GM23338 (cell line): ENCODE data around the gene MED14. TPM values are rescaled to one million over a fixed set of nuclear protein-coding genes. Genes with fewer than 3 reads are reported as not detected.

Experiments
- ATAC-seq: fragments of 200-7000 bp; cut with Tn5 transposase; 3 replicates; pipeline ENCODE4 v1.9.1; 2020
- DNase-seq: peaks from one replicate; pipeline ENCODE4 v3.0.0-alpha.2; 2015; ENCODE audit warnings: low spot score
- H2AFZ ChIP-seq: fragments of 200-600 bp; sonication (generic); 2 replicates; pipeline ENCODE4 v1.8.0; 2016; ENCODE audit warnings: antibody characterized with exemption, mild to moderate bottlenecking, moderate library complexity
- H3F3A ChIP-seq: fragments of 200-600 bp; sonication (generic); replicated peaks from 2 replicates; pipeline ENCODE4 v1.8.0; 2017; ENCODE audit warnings: antibody characterized with exemption, mixed run types, low read depth
- H3K27ac ChIP-seq: fragments of 200-600 bp; sonication (generic); 2 replicates; pipeline ENCODE4 v1.6.1; 2016; ENCODE audit warnings: low read depth
- H3K27me3 ChIP-seq: fragments of 200-600 bp; sonication (generic); 2 replicates; pipeline ENCODE4 v1.8.0; 2016; ENCODE audit warnings: mild to moderate bottlenecking, mixed run types, moderate library complexity; ENCODE audit not compliant: insufficient read depth
- H3K36me3 ChIP-seq: fragments of 200-600 bp; sonication (generic); 2 replicates; pipeline ENCODE4 v1.8.0; 2016; ENCODE audit warnings: mild to moderate bottlenecking; ENCODE audit not compliant: insufficient read depth
- H3K4me1 ChIP-seq: fragments of 200-600 bp; sonication (generic); 2 replicates; pipeline ENCODE4 v1.8.0; 2016; ENCODE audit warnings: mild to moderate bottlenecking, moderate library complexity; ENCODE audit not compliant: insufficient read depth
- H3K4me2 ChIP-seq: fragments of 200-600 bp; sonication (generic); 2 replicates; pipeline ENCODE4 v1.7.1; 2017; ENCODE audit warnings: mixed run types
- H3K4me3 ChIP-seq: fragments of 200-600 bp; sonication (generic); 2 replicates; pipeline ENCODE4 v1.6.1; 2016; ENCODE audit warnings: mixed run types
- H3K79me2 ChIP-seq: fragments of 200-600 bp; sonication (generic); replicated peaks from 2 replicates; pipeline ENCODE4 v1.8.0; 2017; ENCODE audit warnings: mild to moderate bottlenecking; ENCODE audit not compliant: insufficient read depth
- H3K9me2 ChIP-seq: fragments of 200-600 bp; sonication (generic); 2 replicates; pipeline ENCODE4 v1.8.0; 2017; ENCODE audit not compliant: insufficient read depth
- H4K20me1 ChIP-seq: fragments of 200-600 bp; sonication (generic); replicated peaks from 2 replicates; pipeline ENCODE4 v1.8.0; 2017; ENCODE audit warnings: mild to moderate bottlenecking; ENCODE audit not compliant: insufficient read depth
- H3K27ac Mint-ChIP-seq: 2 replicates; pipeline ENCODE4 v1.8.0; 2020; ENCODE audit warnings: inconsistent platforms, mild to moderate bottlenecking, moderate library complexity, mixed read lengths
- H3K27me3 Mint-ChIP-seq: 3 replicates; pipeline ENCODE4 v1.8.0; 2022; ENCODE audit warnings: low read depth, mild to moderate bottlenecking, moderate library complexity, mixed read lengths, inconsistent platforms; ENCODE audit not compliant: insufficient read depth, poor library complexity
- H3K36me3 Mint-ChIP-seq: 3 replicates; pipeline ENCODE4 v1.8.0; 2021; ENCODE audit warnings: low read depth, mild to moderate bottlenecking, inconsistent platforms, moderate library complexity, mixed read lengths
- H3K4me1 Mint-ChIP-seq: 3 replicates; pipeline ENCODE4 v1.8.0; 2020; ENCODE audit warnings: mild to moderate bottlenecking, inconsistent platforms, mixed read lengths
- H3K4me3 Mint-ChIP-seq: 3 replicates; pipeline ENCODE4 v1.8.0; 2021; ENCODE audit warnings: moderate library complexity, mild to moderate bottlenecking, inconsistent platforms, mixed read lengths
- H3K9me3 Mint-ChIP-seq: 3 replicates; pipeline ENCODE4 v1.8.0; 2020; ENCODE audit warnings: moderate library complexity, mild to moderate bottlenecking, inconsistent platforms, mixed read lengths
- CREB1 ChIP-seq: fragments of 250-450 bp; sonication (Bioruptor Pico); IDR thresholded peaks from 2 replicates; pipeline ENCODE4 v1.5.0; 2020; ENCODE audit warnings: low read depth, mild to moderate bottlenecking, moderate library complexity
- EZH2 ChIP-seq: fragments of 200-600 bp; sonication (generic); IDR thresholded peaks from one replicate; pipeline ENCODE4 v1.8.0; 2017; ENCODE audit warnings: antibody characterized with exemption, mild to moderate bottlenecking, low read depth; ENCODE audit not compliant: unreplicated experiment
- EZH2phosphoT487 ChIP-seq: fragments of 200-600 bp; sonication (generic); IDR thresholded peaks from one replicate; pipeline ENCODE4 v1.8.1; 2018; ENCODE audit warnings: antibody characterized with exemption; ENCODE audit not compliant: unreplicated experiment
- JUNB ChIP-seq: IDR thresholded peaks from one replicate; pipeline ENCODE4 v1.6.1; 2016; ENCODE audit warnings: antibody characterized with exemption; ENCODE audit not compliant: unreplicated experiment
- NANOG ChIP-seq: IDR thresholded peaks from 2 replicates; pipeline ENCODE4 v1.6.1; 2016; ENCODE audit warnings: antibody characterized with exemption, borderline replicate concordance
- STAT1 ChIP-seq: IDR thresholded peaks from one replicate; pipeline ENCODE4 v1.6.1; 2016; ENCODE audit warnings: antibody characterized with exemption; ENCODE audit not compliant: unreplicated experiment
- ZNF114 ChIP-seq: fragments of 250-450 bp; sonication (Bioruptor Pico); IDR thresholded peaks from 2 replicates; pipeline ENCODE4 v1.5.0; 2020; ENCODE audit warnings: mild to moderate bottlenecking, moderate library complexity
- ZNF331 ChIP-seq: fragments of 250-450 bp; sonication (Bioruptor Pico); IDR thresholded peaks from 2 replicates; pipeline ENCODE4 v1.5.0; 2020; ENCODE audit warnings: low read depth, mild to moderate bottlenecking, moderate library complexity
- polyA plus RNA-seq: library from polyadenylated mRNA; unstranded; fragments of >200 nt; fragmentation: Nextera tagmentation; extraction: Ambion mirVana; gene quantifications from 2 replicates; pipeline ENCODE4 v1.2.1, GENCODE V29; 2016
- total RNA-seq: library from RNA; depleted of rRNA; stranded (reverse); fragments of >200 nt; shearing (Covaris generic); gene quantifications from 2 replicates; pipeline ENCODE4 v1.2.3, GENCODE V29; 2014
- TF ChIP-seq, protein P1 (sequence below): IDR thresholded peaks from one replicate; pipeline ENCODE4 v1.6.1; 2018; ENCODE audit warnings: antibody characterized with exemption; ENCODE audit not compliant: unreplicated experiment
- TF ChIP-seq, protein P2 (sequence below), 2 experiments: fragments of 200-600 bp in 1 of 2; sonication (generic) in 1 of 2; conservative IDR thresholded peaks; 2 replicates each; pipeline versions ENCODE4 v1.5.1 to v1.6.1; 2016 to 2017; ENCODE audit warnings: antibody characterized with exemption in 2 of 2, low read depth in 2 of 2, mild to moderate bottlenecking in 2 of 2, moderate library complexity in 1 of 2
- TF ChIP-seq, protein P3 (sequence below): IDR thresholded peaks from 2 replicates; pipeline ENCODE4 v1.6.1; 2016; ENCODE audit warnings: antibody characterized with exemption

Gene MED14
- total and polyA plus RNA-seq, 2 experiments from 2014 or later: 29.8 to 99.3 TPM

DNA sequence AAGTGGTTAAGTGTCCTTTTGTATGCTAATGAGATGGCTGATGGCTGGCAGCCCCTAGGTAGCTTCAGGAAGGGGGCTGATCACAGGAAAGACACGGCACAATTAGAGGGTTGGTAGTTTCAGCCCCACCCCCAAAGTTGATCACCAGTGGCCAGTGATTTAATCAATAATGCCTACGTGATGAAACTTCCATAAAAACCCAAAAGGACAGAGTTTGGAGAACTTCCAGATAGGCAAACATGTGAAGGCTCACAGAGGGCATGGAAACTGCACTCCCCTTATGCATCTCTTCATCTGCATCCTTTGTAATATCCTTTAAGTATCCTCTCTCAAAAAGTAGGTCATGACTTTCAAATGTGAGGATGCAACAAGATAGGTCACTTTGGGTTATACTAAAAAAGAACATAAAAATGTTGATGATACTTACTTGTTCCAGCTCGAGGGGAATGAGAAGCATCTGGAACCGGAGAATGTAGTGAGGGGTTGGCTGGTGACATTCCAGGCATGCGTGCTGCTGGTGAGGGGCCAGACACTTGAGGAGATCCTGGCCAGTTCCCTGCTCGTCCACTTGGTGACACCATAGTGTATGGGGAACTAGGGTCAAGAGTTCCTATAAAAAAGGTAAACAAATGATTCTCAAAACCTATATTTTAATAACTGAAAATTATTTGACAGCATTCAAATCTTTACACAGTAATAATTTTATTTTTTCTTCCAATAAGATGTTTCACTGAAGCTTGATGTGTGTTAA lies 71.3 kb downstream of the MED14 start:
- no peaks in the 10 kb centered on the region for H3F3A ChIP-seq
- DNase-seq: peak; percentile 51

DNA sequence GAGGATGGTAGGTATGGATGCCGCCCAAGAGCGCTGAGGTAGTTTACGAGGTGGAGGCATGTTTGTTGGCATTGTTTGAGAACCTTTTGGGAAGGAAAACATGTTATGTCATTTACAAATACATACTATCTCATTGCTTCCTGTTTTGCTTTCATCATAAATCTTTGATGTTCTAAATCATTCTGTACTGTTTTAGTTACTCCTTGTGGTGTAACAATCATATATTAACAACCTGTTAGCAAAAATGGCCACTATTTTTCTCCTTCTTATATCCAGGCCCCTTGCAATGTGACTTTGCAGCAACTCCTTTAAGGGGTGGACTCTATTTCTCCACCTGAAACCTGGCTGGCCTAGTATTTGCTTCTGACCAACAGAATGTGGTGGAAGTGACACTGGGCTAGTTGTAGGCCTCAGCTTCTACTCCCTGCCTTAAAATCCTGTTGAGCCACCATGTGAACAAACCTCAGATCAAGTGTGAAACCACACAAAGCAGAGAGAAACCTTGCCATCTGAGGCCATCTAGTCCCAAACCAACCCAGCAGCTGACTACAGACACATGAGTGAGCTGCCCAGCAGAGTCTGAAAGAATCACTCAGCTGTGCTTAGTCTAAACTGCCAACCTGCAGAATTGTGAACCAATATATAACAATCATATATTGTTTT lies 72.1 kb downstream of the MED14 start:
- H3K27ac ChIP-seq: no peak overlapping the region
- no peaks in the 10 kb centered on the region for H3K27me3 ChIP-seq
- no peaks in the 10 kb centered on the region for H3K4me1 ChIP-seq
- H3F3A ChIP-seq: no peaks in the 10 kb centered on the region
- no peak overlapping the region for H3K27ac Mint-ChIP-seq
- peaks cover 4% of the 10 kb centered on the region for H3K27me3 Mint-ChIP-seq
- H3K4me3 Mint-ChIP-seq: no peak overlapping the region
- DNase-seq (no peak), ATAC-seq (no peak)
- H3K9me3 Mint-ChIP-seq: no peaks in the 10 kb centered on the region; the same call in 2 of the 3 replicates
- no peaks in the 10 kb centered on the region for H4K20me1 ChIP-seq
- H3K4me1 Mint-ChIP-seq: peaks cover 2% of the 10 kb centered on the region
- peaks cover 24% of the 10 kb centered on the region; the same call in 1 of the 2 replicates for H3K36me3 ChIP-seq
- H3K9me2 ChIP-seq: no peaks in the 10 kb centered on the region
- H2AFZ ChIP-seq: no peak overlapping the region
- no peak overlapping the region for H3K4me2 ChIP-seq
- no peaks in the 10 kb centered on the region for H3K79me2 ChIP-seq
- H3K4me3 ChIP-seq: no peak overlapping the region
- peaks cover 76% of the 10 kb centered on the region for H3K36me3 Mint-ChIP-seq
- TF ChIP-seq EZH2 (no peak), NANOG (no peak), ZNF114 (CRISPR knock-in tag) (no peak), JUNB (no peak), ZNF331 (CRISPR knock-in tag) (no peak), EZH2phosphoT487 (no peak), CREB1 (no peak), STAT1 (no peak)
- TF ChIP-seq, protein P1, sequence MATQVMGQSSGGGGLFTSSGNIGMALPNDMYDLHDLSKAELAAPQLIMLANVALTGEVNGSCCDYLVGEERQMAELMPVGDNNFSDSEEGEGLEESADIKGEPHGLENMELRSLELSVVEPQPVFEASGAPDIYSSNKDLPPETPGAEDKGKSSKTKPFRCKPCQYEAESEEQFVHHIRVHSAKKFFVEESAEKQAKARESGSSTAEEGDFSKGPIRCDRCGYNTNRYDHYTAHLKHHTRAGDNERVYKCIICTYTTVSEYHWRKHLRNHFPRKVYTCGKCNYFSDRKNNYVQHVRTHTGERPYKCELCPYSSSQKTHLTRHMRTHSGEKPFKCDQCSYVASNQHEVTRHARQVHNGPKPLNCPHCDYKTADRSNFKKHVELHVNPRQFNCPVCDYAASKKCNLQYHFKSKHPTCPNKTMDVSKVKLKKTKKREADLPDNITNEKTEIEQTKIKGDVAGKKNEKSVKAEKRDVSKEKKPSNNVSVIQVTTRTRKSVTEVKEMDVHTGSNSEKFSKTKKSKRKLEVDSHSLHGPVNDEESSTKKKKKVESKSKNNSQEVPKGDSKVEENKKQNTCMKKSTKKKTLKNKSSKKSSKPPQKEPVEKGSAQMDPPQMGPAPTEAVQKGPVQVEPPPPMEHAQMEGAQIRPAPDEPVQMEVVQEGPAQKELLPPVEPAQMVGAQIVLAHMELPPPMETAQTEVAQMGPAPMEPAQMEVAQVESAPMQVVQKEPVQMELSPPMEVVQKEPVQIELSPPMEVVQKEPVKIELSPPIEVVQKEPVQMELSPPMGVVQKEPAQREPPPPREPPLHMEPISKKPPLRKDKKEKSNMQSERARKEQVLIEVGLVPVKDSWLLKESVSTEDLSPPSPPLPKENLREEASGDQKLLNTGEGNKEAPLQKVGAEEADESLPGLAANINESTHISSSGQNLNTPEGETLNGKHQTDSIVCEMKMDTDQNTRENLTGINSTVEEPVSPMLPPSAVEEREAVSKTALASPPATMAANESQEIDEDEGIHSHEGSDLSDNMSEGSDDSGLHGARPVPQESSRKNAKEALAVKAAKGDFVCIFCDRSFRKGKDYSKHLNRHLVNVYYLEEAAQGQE: no peak
- TF ChIP-seq, protein P2, sequence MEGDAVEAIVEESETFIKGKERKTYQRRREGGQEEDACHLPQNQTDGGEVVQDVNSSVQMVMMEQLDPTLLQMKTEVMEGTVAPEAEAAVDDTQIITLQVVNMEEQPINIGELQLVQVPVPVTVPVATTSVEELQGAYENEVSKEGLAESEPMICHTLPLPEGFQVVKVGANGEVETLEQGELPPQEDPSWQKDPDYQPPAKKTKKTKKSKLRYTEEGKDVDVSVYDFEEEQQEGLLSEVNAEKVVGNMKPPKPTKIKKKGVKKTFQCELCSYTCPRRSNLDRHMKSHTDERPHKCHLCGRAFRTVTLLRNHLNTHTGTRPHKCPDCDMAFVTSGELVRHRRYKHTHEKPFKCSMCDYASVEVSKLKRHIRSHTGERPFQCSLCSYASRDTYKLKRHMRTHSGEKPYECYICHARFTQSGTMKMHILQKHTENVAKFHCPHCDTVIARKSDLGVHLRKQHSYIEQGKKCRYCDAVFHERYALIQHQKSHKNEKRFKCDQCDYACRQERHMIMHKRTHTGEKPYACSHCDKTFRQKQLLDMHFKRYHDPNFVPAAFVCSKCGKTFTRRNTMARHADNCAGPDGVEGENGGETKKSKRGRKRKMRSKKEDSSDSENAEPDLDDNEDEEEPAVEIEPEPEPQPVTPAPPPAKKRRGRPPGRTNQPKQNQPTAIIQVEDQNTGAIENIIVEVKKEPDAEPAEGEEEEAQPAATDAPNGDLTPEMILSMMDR (conservative IDR thresholded peaks at IDR 0.05; ENCODE audit: low read depth in 2 of 2): no peak

More for the DNA sequence above, 71.3 kb downstream of the MED14 start:
- peak; percentile 87 for ATAC-seq
- Mint-ChIP-seq H3K36me3 (peaks cover 79% of the 10 kb centered on the region), H3K4me3 (no peak overlapping the region), H3K27me3 (peaks cover 4% of the 10 kb centered on the region), H3K4me1 (peaks cover 2% of the 10 kb centered on the region), H3K27ac (no peak overlapping the region), H3K9me3 (no peaks in the 10 kb centered on the region; the same call in 2 of the 3 replicates)
- Histone ChIP-seq H3K27ac (no peak overlapping the region), H3K9me2 (no peaks in the 10 kb centered on the region), H3K4me3 (no peak overlapping the region), H3K4me1 (no peaks in the 10 kb centered on the region), H4K20me1 (no peaks in the 10 kb centered on the region), H2AFZ (no peak overlapping the region), H3K36me3 (peaks cover 29% of the 10 kb centered on the region; the same call in 1 of the 2 replicates), H3K27me3 (no peaks in the 10 kb centered on the region), H3K4me2 (no peak overlapping the region), H3K79me2 (no peaks in the 10 kb centered on the region)
- no peak for TF ChIP-seq ZNF331 (CRISPR knock-in tag)
- TF ChIP-seq, protein P3, sequence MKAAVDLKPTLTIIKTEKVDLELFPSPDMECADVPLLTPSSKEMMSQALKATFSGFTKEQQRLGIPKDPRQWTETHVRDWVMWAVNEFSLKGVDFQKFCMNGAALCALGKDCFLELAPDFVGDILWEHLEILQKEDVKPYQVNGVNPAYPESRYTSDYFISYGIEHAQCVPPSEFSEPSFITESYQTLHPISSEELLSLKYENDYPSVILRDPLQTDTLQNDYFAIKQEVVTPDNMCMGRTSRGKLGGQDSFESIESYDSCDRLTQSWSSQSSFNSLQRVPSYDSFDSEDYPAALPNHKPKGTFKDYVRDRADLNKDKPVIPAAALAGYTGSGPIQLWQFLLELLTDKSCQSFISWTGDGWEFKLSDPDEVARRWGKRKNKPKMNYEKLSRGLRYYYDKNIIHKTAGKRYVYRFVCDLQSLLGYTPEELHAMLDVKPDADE: no peak
- TF ChIP-seq, protein P2 (conservative IDR thresholded peaks at IDR 0.05; ENCODE audit: low read depth in 2 of 2): peak; percentile 27 to 35; a peak in 3 of 4 replicates
- no peak for TF ChIP-seq ZNF114 (CRISPR knock-in tag)
- no peak for TF ChIP-seq EZH2phosphoT487
